A549 (cell line): Measurements from ENCODE around the gene TMEM101.

Experiments
- EP300 ChIP-seq, 2 experiments: fragments of >200 bp; sonication (Bioruptor Twin); formaldehyde crosslinking; IDR thresholded peaks; 2 replicates in 1 of 2; 3 replicates in 1 of 2; pipeline ENCODE4 v1.6.1; 2016 to 2017
- FOSL2 ChIP-seq, 2 experiments: fragments of 450-650 bp in 1 of 2; fragments of >200 bp in 1 of 2; sonication (Bioruptor Twin) in 1 of 2; formaldehyde crosslinking; IDR thresholded peaks; 2 replicates each; pipeline versions ENCODE4 v1.5.0 to v1.6.1; 2016 to 2020; ENCODE audit warnings: mild to moderate bottlenecking in 1 of 2, moderate library complexity in 1 of 2
- HOXA7 ChIP-seq: fragments of 250-450 bp; sonication (Bioruptor Pico); IDR thresholded peaks from 2 replicates; pipeline ENCODE4 v1.5.0; 2020; ENCODE audit warnings: mild to moderate bottlenecking, moderate library complexity
- JUN ChIP-seq, 2 experiments: fragments of >200 bp; sonication (Bioruptor Twin); formaldehyde crosslinking; IDR thresholded peaks; 2 replicates in 1 of 2; 3 replicates in 1 of 2; pipeline ENCODE4 v1.6.1; 2016 to 2017
- KDM1A ChIP-seq: fragments of 200-600 bp; sonication (generic); IDR thresholded peaks from 2 replicates; pipeline ENCODE4 v1.6.1; 2016; ENCODE audit warnings: low read depth, mild to moderate bottlenecking
- MAFK ChIP-seq: fragments of 450-650 bp; IDR thresholded peaks from 2 replicates; pipeline ENCODE4 v1.6.1; 2014; ENCODE audit not compliant: partially characterized antibody
- MYC ChIP-seq: IDR thresholded peaks from 2 replicates; pipeline ENCODE4 v1.6.1; 2012; ENCODE audit warnings: mild to moderate bottlenecking, inconsistent platforms, low read length, improper control_type of control experiment, borderline replicate concordance
- PHF8 ChIP-seq: fragments of 200-600 bp; sonication (generic); IDR thresholded peaks from 2 replicates; pipeline ENCODE4 v1.6.1; 2016; ENCODE audit warnings: low read depth, mild to moderate bottlenecking, antibody characterized with exemption, moderate library complexity, borderline replicate concordance
- POLR2A ChIP-seq: IDR thresholded peaks from 2 replicates; pipeline ENCODE4 v1.6.1; 2012; ENCODE audit warnings: mild to moderate bottlenecking, low read length
- RARB ChIP-seq: fragments of 250-450 bp; sonication (Bioruptor Pico); IDR thresholded peaks from 2 replicates; pipeline ENCODE4 v1.8.0; 2021; ENCODE audit warnings: mild to moderate bottlenecking, moderate library complexity
- RFX5 ChIP-seq: fragments of 450-650 bp; IDR thresholded peaks from 2 replicates; pipeline ENCODE4 v1.7.1; 2014; ENCODE audit warnings: antibody characterized with exemption, mild to moderate bottlenecking, moderate library complexity
- TF ChIP-seq, protein P1 (sequence below): fragments of >200 bp; sonication (Bioruptor Twin); formaldehyde crosslinking; IDR thresholded peaks from 3 replicates; pipeline ENCODE4 v1.5.1; 2016
- TF ChIP-seq, protein P2 (sequence below): fragments of 200-600 bp; sonication (generic); IDR thresholded peaks from 2 replicates; pipeline ENCODE4 v1.6.1; 2016; ENCODE audit warnings: antibody characterized with exemption, mild to moderate bottlenecking, moderate library complexity

DNA sequence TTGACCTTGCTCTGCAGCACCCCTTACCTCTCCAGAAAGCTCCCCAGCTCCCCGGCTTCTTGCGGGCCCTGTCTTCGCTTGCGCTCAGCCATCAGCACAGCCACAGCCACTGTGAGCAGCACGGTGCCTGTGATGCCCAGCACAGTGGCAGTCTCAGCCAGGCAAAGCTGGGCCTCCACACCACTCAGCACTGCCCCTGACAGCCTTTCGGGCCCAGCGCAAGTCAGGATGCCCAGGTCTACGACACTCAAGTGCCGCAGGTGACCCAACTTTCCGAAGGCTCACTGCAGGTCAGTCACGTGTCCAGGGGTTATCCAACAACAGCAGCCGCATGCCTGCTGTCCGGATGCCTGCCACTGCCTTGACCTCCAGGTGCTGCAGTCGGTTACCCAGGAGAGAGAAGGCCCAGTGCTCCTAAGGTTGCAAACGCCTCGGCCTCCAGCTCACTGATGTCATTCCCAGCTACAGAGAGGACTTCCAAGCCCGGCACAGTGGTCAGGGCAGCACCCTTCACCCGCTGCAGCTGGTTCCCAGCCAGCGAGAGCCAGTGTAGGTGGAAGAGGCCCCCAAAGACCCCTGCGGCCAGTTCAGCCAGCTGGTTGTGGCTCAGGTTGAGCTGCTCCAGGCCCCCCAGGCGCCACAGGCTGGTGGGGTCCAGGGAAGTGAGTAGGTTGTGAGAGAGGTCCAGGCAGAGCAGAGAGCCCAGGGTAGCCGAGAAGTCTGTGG lies 8.9 kb upstream of the TMEM101 start:
- TF ChIP-seq, protein P1, sequence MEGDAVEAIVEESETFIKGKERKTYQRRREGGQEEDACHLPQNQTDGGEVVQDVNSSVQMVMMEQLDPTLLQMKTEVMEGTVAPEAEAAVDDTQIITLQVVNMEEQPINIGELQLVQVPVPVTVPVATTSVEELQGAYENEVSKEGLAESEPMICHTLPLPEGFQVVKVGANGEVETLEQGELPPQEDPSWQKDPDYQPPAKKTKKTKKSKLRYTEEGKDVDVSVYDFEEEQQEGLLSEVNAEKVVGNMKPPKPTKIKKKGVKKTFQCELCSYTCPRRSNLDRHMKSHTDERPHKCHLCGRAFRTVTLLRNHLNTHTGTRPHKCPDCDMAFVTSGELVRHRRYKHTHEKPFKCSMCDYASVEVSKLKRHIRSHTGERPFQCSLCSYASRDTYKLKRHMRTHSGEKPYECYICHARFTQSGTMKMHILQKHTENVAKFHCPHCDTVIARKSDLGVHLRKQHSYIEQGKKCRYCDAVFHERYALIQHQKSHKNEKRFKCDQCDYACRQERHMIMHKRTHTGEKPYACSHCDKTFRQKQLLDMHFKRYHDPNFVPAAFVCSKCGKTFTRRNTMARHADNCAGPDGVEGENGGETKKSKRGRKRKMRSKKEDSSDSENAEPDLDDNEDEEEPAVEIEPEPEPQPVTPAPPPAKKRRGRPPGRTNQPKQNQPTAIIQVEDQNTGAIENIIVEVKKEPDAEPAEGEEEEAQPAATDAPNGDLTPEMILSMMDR: no peak
- TF ChIP-seq, protein P2, sequence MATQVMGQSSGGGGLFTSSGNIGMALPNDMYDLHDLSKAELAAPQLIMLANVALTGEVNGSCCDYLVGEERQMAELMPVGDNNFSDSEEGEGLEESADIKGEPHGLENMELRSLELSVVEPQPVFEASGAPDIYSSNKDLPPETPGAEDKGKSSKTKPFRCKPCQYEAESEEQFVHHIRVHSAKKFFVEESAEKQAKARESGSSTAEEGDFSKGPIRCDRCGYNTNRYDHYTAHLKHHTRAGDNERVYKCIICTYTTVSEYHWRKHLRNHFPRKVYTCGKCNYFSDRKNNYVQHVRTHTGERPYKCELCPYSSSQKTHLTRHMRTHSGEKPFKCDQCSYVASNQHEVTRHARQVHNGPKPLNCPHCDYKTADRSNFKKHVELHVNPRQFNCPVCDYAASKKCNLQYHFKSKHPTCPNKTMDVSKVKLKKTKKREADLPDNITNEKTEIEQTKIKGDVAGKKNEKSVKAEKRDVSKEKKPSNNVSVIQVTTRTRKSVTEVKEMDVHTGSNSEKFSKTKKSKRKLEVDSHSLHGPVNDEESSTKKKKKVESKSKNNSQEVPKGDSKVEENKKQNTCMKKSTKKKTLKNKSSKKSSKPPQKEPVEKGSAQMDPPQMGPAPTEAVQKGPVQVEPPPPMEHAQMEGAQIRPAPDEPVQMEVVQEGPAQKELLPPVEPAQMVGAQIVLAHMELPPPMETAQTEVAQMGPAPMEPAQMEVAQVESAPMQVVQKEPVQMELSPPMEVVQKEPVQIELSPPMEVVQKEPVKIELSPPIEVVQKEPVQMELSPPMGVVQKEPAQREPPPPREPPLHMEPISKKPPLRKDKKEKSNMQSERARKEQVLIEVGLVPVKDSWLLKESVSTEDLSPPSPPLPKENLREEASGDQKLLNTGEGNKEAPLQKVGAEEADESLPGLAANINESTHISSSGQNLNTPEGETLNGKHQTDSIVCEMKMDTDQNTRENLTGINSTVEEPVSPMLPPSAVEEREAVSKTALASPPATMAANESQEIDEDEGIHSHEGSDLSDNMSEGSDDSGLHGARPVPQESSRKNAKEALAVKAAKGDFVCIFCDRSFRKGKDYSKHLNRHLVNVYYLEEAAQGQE: no peak
- TF ChIP-seq FOSL2 (IDR thresholded peaks at IDR 0.05) (no peak), FOSL2 (CRISPR knock-in tag; IDR thresholded peaks at IDR 0.05) (no peak), EP300 (IDR thresholded peaks at IDR 0.05) (no peak), RARB (CRISPR knock-in tag) (no peak), KDM1A (no peak), JUN (IDR thresholded peaks at IDR 0.05) (no peak), MYC (no peak), PHF8 (no peak), RFX5 (no peak), HOXA7 (CRISPR knock-in tag) (no peak), POLR2A (no peak), MAFK (no peak)
